ENCODE measurements around the gene U2AF2. TPM values are rescaled to one million over a fixed set of nuclear protein-coding genes. Genes with fewer than 3 reads are reported as not detected.

Gene U2AF2
- total and polyA plus RNA-seq, 2 of the 8 experiments (the other 6 are each of a cell fraction or from before 2014, with no cell fraction given) = 162 to 252 TPM

DNA sequence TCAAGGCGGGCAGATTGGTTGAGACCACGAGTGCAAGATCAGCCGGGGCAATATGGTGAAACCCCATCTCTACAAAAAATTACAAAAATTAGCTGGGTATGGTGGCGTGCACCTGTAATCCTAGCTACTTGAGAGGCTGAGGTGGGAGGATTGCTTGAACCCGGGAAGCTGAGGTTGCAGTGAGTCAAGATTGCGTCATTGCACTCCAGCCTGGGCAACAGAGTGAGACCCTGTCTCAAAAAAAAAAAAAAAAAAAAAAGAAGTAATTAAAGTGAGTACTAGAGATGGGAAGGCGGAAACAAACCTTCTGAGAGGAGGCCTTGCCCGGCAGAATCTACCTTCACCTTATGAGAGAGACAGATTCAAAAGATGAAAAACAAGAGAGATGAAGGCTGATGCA is 68.7 kb downstream of the U2AF2 start (continued):
- TF ChIP-seq, protein P1, sequence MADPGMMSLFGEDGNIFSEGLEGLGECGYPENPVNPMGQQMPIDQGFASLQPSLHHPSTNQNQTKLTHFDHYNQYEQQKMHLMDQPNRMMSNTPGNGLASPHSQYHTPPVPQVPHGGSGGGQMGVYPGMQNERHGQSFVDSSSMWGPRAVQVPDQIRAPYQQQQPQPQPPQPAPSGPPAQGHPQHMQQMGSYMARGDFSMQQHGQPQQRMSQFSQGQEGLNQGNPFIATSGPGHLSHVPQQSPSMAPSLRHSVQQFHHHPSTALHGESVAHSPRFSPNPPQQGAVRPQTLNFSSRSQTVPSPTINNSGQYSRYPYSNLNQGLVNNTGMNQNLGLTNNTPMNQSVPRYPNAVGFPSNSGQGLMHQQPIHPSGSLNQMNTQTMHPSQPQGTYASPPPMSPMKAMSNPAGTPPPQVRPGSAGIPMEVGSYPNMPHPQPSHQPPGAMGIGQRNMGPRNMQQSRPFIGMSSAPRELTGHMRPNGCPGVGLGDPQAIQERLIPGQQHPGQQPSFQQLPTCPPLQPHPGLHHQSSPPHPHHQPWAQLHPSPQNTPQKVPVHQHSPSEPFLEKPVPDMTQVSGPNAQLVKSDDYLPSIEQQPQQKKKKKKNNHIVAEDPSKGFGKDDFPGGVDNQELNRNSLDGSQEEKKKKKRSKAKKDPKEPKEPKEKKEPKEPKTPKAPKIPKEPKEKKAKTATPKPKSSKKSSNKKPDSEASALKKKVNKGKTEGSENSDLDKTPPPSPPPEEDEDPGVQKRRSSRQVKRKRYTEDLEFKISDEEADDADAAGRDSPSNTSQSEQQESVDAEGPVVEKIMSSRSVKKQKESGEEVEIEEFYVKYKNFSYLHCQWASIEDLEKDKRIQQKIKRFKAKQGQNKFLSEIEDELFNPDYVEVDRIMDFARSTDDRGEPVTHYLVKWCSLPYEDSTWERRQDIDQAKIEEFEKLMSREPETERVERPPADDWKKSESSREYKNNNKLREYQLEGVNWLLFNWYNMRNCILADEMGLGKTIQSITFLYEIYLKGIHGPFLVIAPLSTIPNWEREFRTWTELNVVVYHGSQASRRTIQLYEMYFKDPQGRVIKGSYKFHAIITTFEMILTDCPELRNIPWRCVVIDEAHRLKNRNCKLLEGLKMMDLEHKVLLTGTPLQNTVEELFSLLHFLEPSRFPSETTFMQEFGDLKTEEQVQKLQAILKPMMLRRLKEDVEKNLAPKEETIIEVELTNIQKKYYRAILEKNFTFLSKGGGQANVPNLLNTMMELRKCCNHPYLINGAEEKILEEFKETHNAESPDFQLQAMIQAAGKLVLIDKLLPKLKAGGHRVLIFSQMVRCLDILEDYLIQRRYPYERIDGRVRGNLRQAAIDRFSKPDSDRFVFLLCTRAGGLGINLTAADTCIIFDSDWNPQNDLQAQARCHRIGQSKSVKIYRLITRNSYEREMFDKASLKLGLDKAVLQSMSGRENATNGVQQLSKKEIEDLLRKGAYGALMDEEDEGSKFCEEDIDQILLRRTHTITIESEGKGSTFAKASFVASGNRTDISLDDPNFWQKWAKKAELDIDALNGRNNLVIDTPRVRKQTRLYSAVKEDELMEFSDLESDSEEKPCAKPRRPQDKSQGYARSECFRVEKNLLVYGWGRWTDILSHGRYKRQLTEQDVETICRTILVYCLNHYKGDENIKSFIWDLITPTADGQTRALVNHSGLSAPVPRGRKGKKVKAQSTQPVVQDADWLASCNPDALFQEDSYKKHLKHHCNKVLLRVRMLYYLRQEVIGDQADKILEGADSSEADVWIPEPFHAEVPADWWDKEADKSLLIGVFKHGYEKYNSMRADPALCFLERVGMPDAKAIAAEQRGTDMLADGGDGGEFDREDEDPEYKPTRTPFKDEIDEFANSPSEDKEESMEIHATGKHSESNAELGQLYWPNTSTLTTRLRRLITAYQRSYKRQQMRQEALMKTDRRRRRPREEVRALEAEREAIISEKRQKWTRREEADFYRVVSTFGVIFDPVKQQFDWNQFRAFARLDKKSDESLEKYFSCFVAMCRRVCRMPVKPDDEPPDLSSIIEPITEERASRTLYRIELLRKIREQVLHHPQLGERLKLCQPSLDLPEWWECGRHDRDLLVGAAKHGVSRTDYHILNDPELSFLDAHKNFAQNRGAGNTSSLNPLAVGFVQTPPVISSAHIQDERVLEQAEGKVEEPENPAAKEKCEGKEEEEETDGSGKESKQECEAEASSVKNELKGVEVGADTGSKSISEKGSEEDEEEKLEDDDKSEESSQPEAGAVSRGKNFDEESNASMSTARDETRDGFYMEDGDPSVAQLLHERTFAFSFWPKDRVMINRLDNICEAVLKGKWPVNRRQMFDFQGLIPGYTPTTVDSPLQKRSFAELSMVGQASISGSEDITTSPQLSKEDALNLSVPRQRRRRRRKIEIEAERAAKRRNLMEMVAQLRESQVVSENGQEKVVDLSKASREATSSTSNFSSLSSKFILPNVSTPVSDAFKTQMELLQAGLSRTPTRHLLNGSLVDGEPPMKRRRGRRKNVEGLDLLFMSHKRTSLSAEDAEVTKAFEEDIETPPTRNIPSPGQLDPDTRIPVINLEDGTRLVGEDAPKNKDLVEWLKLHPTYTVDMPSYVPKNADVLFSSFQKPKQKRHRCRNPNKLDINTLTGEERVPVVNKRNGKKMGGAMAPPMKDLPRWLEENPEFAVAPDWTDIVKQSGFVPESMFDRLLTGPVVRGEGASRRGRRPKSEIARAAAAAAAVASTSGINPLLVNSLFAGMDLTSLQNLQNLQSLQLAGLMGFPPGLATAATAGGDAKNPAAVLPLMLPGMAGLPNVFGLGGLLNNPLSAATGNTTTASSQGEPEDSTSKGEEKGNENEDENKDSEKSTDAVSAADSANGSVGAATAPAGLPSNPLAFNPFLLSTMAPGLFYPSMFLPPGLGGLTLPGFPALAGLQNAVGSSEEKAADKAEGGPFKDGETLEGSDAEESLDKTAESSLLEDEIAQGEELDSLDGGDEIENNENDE (IDR thresholded peaks at IDR 0.05; ENCODE audit: insufficient replicate concordance, low read length) = no peak
- TF ChIP-seq BRCA1 (IDR thresholded peaks at IDR 0.05; ENCODE audit: low read depth, low read length) (no peak), KDM4A (IDR thresholded peaks at IDR 0.05; ENCODE audit: low read depth, low read length, severe bottlenecking) (no peak)

All from H1 (cell line).